Colonic mucosa (tissue), 4 donors: Measurements from ENCODE around the gene WDR7. TPM values are rescaled to one million over a fixed set of nuclear protein-coding genes. Genes with fewer than 3 reads are reported as not detected.

Source experiments
- DNase-seq: peaks from one replicate; pipeline ENCODE4 v3.0.0-alpha.2; 2020
- H3K27ac ChIP-seq: fragments of 200-600 bp; one replicate; pipeline ENCODE4 v1.8.0; 2021
- H3K27me3 ChIP-seq: fragments of 200-600 bp; one replicate; pipeline ENCODE4 v1.8.0; 2021
- H3K36me3 ChIP-seq: fragments of 200-600 bp; one replicate; pipeline ENCODE4 v1.8.0; 2021
- H3K4me1 ChIP-seq: fragments of 200-600 bp; one replicate; pipeline ENCODE4 v1.8.0; 2021; ENCODE audit warnings: mild to moderate bottlenecking
- H3K4me3 ChIP-seq: fragments of 200-600 bp; one replicate; pipeline ENCODE4 v1.8.0; 2021
- H3K9ac ChIP-seq, 2 donors: one replicate each; pipeline ENCODE4 v1.7.0; 2013; ENCODE audit warnings: control low read depth in 2 of 2, low read depth in 2 of 2, low read length in 2 of 2
- H3K9me3 ChIP-seq: fragments of 200-600 bp; one replicate; pipeline ENCODE4 v1.8.0; 2021
- intact Hi-C: fragments of 100-400 bp; cut with DNase I; formaldehyde crosslinking; loops from one replicate; pipeline ENCODE4 v1.14.1; 2022
- total RNA-seq, 2 donors: library from RNA; stranded (reverse); fragmentation: NEBNext Ultra II Directional in 1 of 2; extraction: Animal tissue kit (Norgen Biotek cat#: 25700) in 1 of 2; gene quantifications; one replicate each; pipeline ENCODE4 v1.2.1, GENCODE V29; 2021
- TF ChIP-seq, protein P1 (sequence below): fragments of 200-600 bp; IDR thresholded peaks from one replicate; pipeline ENCODE4 v1.8.0; 2022; ENCODE audit warnings: antibody characterized with exemption, mild to moderate bottlenecking
- donor health status: healthy.
- donor health status: DM: no; HTN: no; CAD: no.
- donor health status: DM: no; HTN: no; CAD: no.

Gene WDR7
- total RNA-seq, 2 donors from 2014 or later: 16.8 to 21.2 TPM

GRCh38 chr18:56872140-56872539, 221.0 kb downstream of the WDR7 start:
- TF ChIP-seq, protein P1, sequence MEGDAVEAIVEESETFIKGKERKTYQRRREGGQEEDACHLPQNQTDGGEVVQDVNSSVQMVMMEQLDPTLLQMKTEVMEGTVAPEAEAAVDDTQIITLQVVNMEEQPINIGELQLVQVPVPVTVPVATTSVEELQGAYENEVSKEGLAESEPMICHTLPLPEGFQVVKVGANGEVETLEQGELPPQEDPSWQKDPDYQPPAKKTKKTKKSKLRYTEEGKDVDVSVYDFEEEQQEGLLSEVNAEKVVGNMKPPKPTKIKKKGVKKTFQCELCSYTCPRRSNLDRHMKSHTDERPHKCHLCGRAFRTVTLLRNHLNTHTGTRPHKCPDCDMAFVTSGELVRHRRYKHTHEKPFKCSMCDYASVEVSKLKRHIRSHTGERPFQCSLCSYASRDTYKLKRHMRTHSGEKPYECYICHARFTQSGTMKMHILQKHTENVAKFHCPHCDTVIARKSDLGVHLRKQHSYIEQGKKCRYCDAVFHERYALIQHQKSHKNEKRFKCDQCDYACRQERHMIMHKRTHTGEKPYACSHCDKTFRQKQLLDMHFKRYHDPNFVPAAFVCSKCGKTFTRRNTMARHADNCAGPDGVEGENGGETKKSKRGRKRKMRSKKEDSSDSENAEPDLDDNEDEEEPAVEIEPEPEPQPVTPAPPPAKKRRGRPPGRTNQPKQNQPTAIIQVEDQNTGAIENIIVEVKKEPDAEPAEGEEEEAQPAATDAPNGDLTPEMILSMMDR: no peak
- no peak for DNase-seq
- Histone ChIP-seq H3K4me1 (no peaks in the 10 kb centered on the region), H3K27ac (no peak overlapping the region), H3K9me3 (no peaks in the 10 kb centered on the region), H3K4me3 (no peak overlapping the region), H3K36me3 (no peaks in the 10 kb centered on the region), H3K27me3 (no peaks in the 10 kb centered on the region), H3K9ac (no peak overlapping the region)
- intact Hi-C loops: no loop called here

- H3K27ac ChIP-seq: no peak overlapping the region
- H3K4me1 ChIP-seq: no peaks in the 10 kb centered on the region
- no peak overlapping the region for H3K4me3 ChIP-seq
- no peaks in the 10 kb centered on the region for H3K27me3 ChIP-seq
- intact Hi-C loops: no loop called here
- no peak overlapping the region for H3K9ac ChIP-seq
- H3K36me3 ChIP-seq: no peaks in the 10 kb centered on the region
- H3K9me3 ChIP-seq: no peaks in the 10 kb centered on the region
- TF ChIP-seq, protein P1: no peak
- no peak for DNase-seq
These were observed 222.4 kb downstream of the WDR7 start for GRCh38 chr18:56873441-56874140.

DNA sequence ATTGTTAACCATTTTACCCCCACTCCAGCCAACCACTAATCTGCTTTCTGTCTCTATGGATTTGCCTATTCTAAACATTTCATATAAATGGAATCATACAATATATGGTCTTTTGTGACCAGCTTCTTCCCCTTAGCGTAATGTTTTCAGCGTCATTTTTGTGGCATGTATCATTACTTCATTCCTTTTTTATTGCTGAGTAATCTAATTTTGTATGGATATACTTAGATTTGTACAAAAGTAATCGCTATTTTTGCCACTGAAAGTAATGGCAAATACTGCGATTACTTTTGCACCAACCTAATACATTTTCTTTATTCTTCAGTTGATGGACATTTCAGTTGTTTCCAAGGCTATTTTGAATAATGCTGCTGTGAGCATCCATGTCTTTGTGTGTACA, 227.6 kb downstream of the WDR7 start:
- Histone ChIP-seq H3K27ac (no peak overlapping the region), H3K9ac (no peak overlapping the region), H3K36me3 (no peaks in the 10 kb centered on the region), H3K4me3 (no peak overlapping the region), H3K9me3 (no peaks in the 10 kb centered on the region), H3K4me1 (no peaks in the 10 kb centered on the region), H3K27me3 (no peaks in the 10 kb centered on the region)
- DNase-seq: no peak
- TF ChIP-seq, protein P1: no peak
- intact Hi-C loops: no loop called here

- no peaks in the 10 kb centered on the region for H3K27me3 ChIP-seq
- no peak overlapping the region for H3K27ac ChIP-seq
- H3K4me1 ChIP-seq: no peaks in the 10 kb centered on the region
- no peak for DNase-seq
- intact Hi-C loops: no loop called here
- TF ChIP-seq, protein P1: no peak
- H3K9me3 ChIP-seq: no peaks in the 10 kb centered on the region
- no peaks in the 10 kb centered on the region for H3K36me3 ChIP-seq
- H3K9ac ChIP-seq: no peak overlapping the region
- no peak overlapping the region for H3K4me3 ChIP-seq
These were observed 233.4 kb downstream of the WDR7 start for GRCh38 chr18:56884511-56884910.

DNA sequence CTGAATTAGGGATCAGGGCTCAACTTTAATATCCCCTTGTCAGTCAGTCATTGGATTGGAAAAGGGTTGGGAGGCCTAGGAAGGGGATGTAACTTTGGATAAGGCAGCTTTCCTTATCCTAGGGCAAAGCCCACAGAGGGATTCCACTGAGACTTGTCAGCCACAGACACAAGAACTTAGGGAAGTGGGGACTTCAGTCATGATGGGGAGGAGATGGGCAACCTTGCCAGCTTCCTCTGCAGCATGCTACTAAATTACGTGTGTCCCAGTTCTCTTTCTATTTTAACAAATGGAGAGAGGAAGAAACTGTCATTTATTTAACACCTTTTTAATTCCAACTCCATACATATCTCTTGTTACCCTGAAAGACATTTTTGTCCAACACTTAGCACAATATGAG, 237.8 kb downstream of the WDR7 start:
- Histone ChIP-seq H3K27me3 (no peaks in the 10 kb centered on the region), H3K4me1 (no peaks in the 10 kb centered on the region), H3K27ac (no peak overlapping the region), H3K4me3 (no peak overlapping the region), H3K9me3 (no peaks in the 10 kb centered on the region), H3K9ac (no peak overlapping the region), H3K36me3 (no peaks in the 10 kb centered on the region)
- no peak for DNase-seq
- intact Hi-C loops: no loop called here
- TF ChIP-seq, protein P1: no peak
